ENCODE results near the gene GXYLT2.

The GXYLT2 gene

GRCh38 chr3:72892870-72893269 lies 5.0 kb downstream of the GXYLT2 start:
- no peaks in the 10 kb centered on the region for H3K36me3 ChIP-seq (ENCODE audit: low read depth)
- peaks cover 41% of the 10 kb centered on the region for H3K4me1 ChIP-seq (ENCODE audit: insufficient read depth, poor library complexity, severe bottlenecking)
- ATAC-seq (ENCODE audit: low read depth), result no peak
- H3K27ac ChIP-seq (ENCODE audit: poor library complexity, severe bottlenecking), result peak overlapping the region; percentile 64
- H3K27me3 ChIP-seq (ENCODE audit: insufficient read depth, poor library complexity, severe bottlenecking), result no peaks in the 10 kb centered on the region
- DNase-seq (ENCODE audit: low spot score), result no peak
- TF ChIP-seq, protein P1, sequence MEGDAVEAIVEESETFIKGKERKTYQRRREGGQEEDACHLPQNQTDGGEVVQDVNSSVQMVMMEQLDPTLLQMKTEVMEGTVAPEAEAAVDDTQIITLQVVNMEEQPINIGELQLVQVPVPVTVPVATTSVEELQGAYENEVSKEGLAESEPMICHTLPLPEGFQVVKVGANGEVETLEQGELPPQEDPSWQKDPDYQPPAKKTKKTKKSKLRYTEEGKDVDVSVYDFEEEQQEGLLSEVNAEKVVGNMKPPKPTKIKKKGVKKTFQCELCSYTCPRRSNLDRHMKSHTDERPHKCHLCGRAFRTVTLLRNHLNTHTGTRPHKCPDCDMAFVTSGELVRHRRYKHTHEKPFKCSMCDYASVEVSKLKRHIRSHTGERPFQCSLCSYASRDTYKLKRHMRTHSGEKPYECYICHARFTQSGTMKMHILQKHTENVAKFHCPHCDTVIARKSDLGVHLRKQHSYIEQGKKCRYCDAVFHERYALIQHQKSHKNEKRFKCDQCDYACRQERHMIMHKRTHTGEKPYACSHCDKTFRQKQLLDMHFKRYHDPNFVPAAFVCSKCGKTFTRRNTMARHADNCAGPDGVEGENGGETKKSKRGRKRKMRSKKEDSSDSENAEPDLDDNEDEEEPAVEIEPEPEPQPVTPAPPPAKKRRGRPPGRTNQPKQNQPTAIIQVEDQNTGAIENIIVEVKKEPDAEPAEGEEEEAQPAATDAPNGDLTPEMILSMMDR (IDR thresholded peaks at IDR 0.05; ENCODE audit: poor library complexity, severe bottlenecking), result peak; percentile 15
- H3K4me3 ChIP-seq (ENCODE audit: severe bottlenecking), result no peak overlapping the region
- no peaks in the 10 kb centered on the region for H3K9me3 ChIP-seq (ENCODE audit: severe bottlenecking)

- Histone ChIP-seq H3K27ac (ENCODE audit: poor library complexity, severe bottlenecking) (no peak overlapping the region), H3K27me3 (ENCODE audit: insufficient read depth, poor library complexity, severe bottlenecking) (no peaks in the 10 kb centered on the region), H3K9me3 (ENCODE audit: severe bottlenecking) (no peaks in the 10 kb centered on the region), H3K4me3 (ENCODE audit: severe bottlenecking) (no peak overlapping the region), H3K36me3 (ENCODE audit: low read depth) (no peaks in the 10 kb centered on the region), H3K4me1 (ENCODE audit: insufficient read depth, poor library complexity, severe bottlenecking) (peaks cover 28% of the 10 kb centered on the region)
- ATAC-seq (ENCODE audit: low read depth) (no peak), DNase-seq (ENCODE audit: low spot score) (no peak)
- TF ChIP-seq, protein P1 (IDR thresholded peaks at IDR 0.05; ENCODE audit: poor library complexity, severe bottlenecking), result no peak
Measured at GRCh38 chr3:72894976-72895552, 7.2 kb downstream of the GXYLT2 start.

- Histone ChIP-seq H3K27me3 (ENCODE audit: insufficient read depth, poor library complexity, severe bottlenecking) (no peaks in the 10 kb centered on the region), H3K4me1 (ENCODE audit: insufficient read depth, poor library complexity, severe bottlenecking) (peaks cover 7% of the 10 kb centered on the region), H3K9me3 (ENCODE audit: severe bottlenecking) (no peaks in the 10 kb centered on the region), H3K4me3 (ENCODE audit: severe bottlenecking) (no peak overlapping the region), H3K27ac (ENCODE audit: poor library complexity, severe bottlenecking) (no peak overlapping the region), H3K36me3 (ENCODE audit: low read depth) (no peaks in the 10 kb centered on the region)
- TF ChIP-seq, protein P1 (IDR thresholded peaks at IDR 0.05; ENCODE audit: poor library complexity, severe bottlenecking), result no peak
- no peak for DNase-seq (ENCODE audit: low spot score)
- ATAC-seq (ENCODE audit: low read depth), result no peak
Measured at GRCh38 chr3:72896996-72897757, 9.3 kb downstream of the GXYLT2 start.

GRCh38 chr3:72897758-72898007 lies 9.8 kb downstream of the GXYLT2 start:
- no peak for ATAC-seq (ENCODE audit: low read depth)
- H3K9me3 ChIP-seq (ENCODE audit: severe bottlenecking), result no peaks in the 10 kb centered on the region

More at GRCh38 chr3:72897758-72898007, 9.8 kb downstream of the GXYLT2 start:
- no peak overlapping the region for H3K27ac ChIP-seq (ENCODE audit: poor library complexity, severe bottlenecking)
- no peak overlapping the region for H3K4me3 ChIP-seq (ENCODE audit: severe bottlenecking)
- peaks cover 8% of the 10 kb centered on the region for H3K4me1 ChIP-seq (ENCODE audit: insufficient read depth, poor library complexity, severe bottlenecking)
- TF ChIP-seq, protein P1 (IDR thresholded peaks at IDR 0.05; ENCODE audit: poor library complexity, severe bottlenecking), result no peak
- H3K27me3 ChIP-seq (ENCODE audit: insufficient read depth, poor library complexity, severe bottlenecking), result no peaks in the 10 kb centered on the region
- DNase-seq (ENCODE audit: low spot score), result no peak
- no peaks in the 10 kb centered on the region for H3K36me3 ChIP-seq (ENCODE audit: low read depth)
